Erythroblast (primary cell): ENCODE measurements around the gene ZNF124.
"Not testable (repeated sequence)": the region's sequence is repeated elsewhere in the genome, so short reads cannot be mapped to it uniquely, and the experiment has no call there.

Source experiments
- GATA1 ChIP-seq: IDR thresholded peaks from 2 replicates; pipeline ENCODE4 v1.6.1; 2011; ENCODE audit warnings: low read depth, mild to moderate bottlenecking, control low read depth, low read length, moderate library complexity
- POLR2A ChIP-seq: IDR thresholded peaks from 2 replicates; pipeline ENCODE4 v1.6.1; 2011; ENCODE audit warnings: mild to moderate bottlenecking, low read length

DNA sequence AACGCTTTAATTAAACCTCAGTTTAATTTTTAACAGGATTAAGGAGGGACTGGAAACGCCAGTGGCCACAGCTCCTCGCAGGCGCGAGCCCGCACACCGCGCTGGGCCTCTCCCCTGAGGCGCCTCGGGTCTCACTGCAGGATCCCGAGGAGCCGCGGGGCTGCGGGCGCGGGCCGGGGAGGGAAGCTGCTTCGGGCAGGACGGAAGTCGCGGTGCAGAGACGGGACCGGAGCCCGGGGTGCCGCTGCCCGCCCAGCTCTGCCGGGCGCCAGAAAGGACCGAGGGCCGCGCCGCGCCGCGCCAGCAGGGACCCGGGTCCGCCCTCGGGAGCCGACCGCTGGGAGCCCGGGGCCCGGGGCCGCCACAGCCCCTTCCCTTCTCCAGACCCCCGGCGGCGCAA is 377 bp downstream of the ZNF124 start:
- TF ChIP-seq POLR2A, GATA1: not testable (repeated sequence)
